ENCODE results near the gene HOXD13.

HOXD13 gene

DNA sequence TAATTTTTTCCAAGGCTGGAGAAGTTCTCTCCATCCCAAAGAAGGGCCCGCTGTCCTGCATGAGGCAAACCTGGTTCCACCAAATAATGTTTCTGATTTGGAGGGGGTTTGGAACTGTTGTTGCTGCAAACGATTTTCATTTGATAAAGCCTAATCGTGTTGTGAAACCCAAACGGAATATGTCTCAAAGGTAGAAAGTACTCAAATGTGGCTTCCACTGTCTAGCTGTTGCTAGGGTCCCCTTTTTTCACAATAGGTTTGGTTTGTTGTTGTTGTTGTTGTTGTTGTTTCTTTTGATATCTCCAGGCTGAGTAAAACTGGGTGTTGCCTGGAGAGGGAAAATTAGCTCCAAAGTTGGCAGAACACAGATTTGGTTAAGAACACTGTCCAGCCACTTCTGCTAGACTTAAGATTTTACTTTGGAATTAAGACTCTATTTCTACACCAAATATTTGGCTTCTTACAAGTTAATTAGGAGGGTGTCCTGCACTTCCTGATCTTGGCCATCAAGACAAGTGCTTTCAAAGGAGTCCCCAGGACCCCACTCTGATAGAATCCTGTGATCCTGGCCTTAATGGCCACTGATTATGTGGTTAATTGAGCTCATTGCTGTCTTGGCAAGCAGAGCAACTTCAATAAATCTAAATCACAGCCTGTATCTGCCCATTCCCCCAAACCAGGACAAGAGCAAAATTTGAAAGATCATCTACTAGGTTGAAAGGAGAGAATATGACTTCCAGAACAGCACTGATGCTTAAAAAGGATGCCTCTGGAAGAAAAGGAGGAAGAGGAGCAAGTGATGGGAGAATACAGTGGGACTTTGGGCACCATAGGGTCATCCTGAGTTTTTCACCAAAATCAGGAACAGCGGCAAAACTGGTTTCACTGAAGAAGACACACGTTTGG lies 3.3 kb upstream of the HOXD13 start:
- Histone ChIP-seq H3F3A (ENCODE audit: insufficient read depth) (no peaks in the 10 kb centered on the region), H3K9ac (ENCODE audit: low read length) (no peak overlapping the region), H3K9me2 (replicated peaks; ENCODE audit: insufficient read depth, low read length) (no peaks in the 10 kb centered on the region), H3K27me3 (ENCODE audit: low read length) (no peaks in the 10 kb centered on the region), H3K4me3 (ENCODE audit: insufficient read depth, low read length, poor library complexity, severe bottlenecking) (no peak overlapping the region), H3K36me3 (ENCODE audit: low read length) (no peaks in the 10 kb centered on the region), H3K9me3 (ENCODE audit: insufficient read depth, low read length) (no peaks in the 10 kb centered on the region), H2AFZ (ENCODE audit: low read depth, low read length, severe bottlenecking) (no peak overlapping the region), H3K79me2 (ENCODE audit: insufficient read depth, low read length) (no peaks in the 10 kb centered on the region), H3K27ac (ENCODE audit: low read depth, low read length) (no peak overlapping the region), H3K4me2 (ENCODE audit: low read depth, low read length, poor library complexity, severe bottlenecking) (no peak overlapping the region), H4K20me1 (ENCODE audit: low read depth, low read length) (no peaks in the 10 kb centered on the region)
- no peak for TF ChIP-seq EZH2phosphoT487 (conservative IDR thresholded peaks at IDR 0.05; ENCODE audit: low read length)
- TF ChIP-seq, protein P1, sequence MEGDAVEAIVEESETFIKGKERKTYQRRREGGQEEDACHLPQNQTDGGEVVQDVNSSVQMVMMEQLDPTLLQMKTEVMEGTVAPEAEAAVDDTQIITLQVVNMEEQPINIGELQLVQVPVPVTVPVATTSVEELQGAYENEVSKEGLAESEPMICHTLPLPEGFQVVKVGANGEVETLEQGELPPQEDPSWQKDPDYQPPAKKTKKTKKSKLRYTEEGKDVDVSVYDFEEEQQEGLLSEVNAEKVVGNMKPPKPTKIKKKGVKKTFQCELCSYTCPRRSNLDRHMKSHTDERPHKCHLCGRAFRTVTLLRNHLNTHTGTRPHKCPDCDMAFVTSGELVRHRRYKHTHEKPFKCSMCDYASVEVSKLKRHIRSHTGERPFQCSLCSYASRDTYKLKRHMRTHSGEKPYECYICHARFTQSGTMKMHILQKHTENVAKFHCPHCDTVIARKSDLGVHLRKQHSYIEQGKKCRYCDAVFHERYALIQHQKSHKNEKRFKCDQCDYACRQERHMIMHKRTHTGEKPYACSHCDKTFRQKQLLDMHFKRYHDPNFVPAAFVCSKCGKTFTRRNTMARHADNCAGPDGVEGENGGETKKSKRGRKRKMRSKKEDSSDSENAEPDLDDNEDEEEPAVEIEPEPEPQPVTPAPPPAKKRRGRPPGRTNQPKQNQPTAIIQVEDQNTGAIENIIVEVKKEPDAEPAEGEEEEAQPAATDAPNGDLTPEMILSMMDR (IDR thresholded peaks at IDR 0.05; ENCODE audit: insufficient read depth, low read length, poor library complexity, severe bottlenecking): no peak

DNA sequence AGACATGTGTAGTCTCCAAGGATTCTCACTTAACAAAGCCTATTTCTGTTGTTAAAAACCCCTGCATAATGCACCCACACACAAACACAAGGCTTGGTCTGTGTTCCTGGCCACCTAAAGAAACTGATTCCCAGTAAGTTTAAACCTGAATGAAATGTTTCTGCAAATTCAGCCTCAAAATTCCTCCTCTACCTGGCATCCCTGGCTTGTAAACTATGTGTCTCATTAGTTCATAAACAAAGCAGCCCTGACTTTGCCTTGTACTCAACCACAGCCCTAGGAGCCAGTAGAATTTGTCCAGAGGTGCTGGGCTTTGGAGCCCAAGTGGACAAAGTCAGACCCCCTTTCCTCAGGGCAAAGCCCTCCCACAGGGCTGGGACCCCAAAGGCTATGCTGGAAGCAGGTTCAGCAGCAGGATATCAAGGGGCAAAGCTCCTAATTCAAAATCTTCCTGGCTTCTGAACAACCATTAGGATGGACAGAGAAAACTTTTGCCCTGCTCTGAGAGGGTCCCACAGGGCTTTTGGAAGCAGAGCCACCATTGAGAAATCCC lies 2.6 kb upstream of the HOXD13 start:
- Histone ChIP-seq H4K20me1 (ENCODE audit: low read depth, low read length) (no peaks in the 10 kb centered on the region), H3K9me3 (ENCODE audit: insufficient read depth, low read length) (no peaks in the 10 kb centered on the region), H2AFZ (ENCODE audit: low read depth, low read length, severe bottlenecking) (no peak overlapping the region), H3K9ac (ENCODE audit: low read length) (no peak overlapping the region), H3K79me2 (ENCODE audit: insufficient read depth, low read length) (no peaks in the 10 kb centered on the region), H3K9me2 (replicated peaks; ENCODE audit: insufficient read depth, low read length) (no peaks in the 10 kb centered on the region), H3K27ac (ENCODE audit: low read depth, low read length) (no peak overlapping the region), H3K4me2 (ENCODE audit: low read depth, low read length, poor library complexity, severe bottlenecking) (no peak overlapping the region), H3K27me3 (ENCODE audit: low read length) (no peaks in the 10 kb centered on the region), H3K4me3 (ENCODE audit: insufficient read depth, low read length, poor library complexity, severe bottlenecking) (no peak overlapping the region), H3K36me3 (ENCODE audit: low read length) (no peaks in the 10 kb centered on the region), H3F3A (ENCODE audit: insufficient read depth) (no peaks in the 10 kb centered on the region)
- TF ChIP-seq EZH2phosphoT487 (conservative IDR thresholded peaks at IDR 0.05; ENCODE audit: low read length): no peak
- TF ChIP-seq, protein P1 (IDR thresholded peaks at IDR 0.05; ENCODE audit: insufficient read depth, low read length, poor library complexity, severe bottlenecking): no peak

DNA sequence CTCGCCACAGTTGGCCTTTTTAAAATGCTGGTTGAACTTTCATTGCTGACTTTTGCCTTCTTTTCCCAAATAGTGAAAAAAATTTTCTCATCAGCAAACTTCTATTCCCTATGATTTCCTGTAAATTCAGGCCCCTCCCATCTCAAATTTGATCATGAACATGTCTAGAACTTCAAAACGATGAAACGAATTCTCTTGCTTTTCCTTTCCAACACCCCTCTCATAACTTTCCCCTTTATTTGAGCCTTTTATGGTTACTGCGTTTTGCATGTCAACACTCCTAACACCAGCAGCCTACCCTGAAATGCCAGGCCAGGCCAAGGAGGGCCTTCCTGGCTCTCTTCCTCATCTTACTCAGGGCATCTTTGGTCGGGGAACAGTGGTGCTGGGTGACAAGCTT lies 1.7 kb upstream of the HOXD13 start:
- TF ChIP-seq, protein P1 (IDR thresholded peaks at IDR 0.05; ENCODE audit: insufficient read depth, low read length, poor library complexity, severe bottlenecking): no peak
- no peak for TF ChIP-seq EZH2phosphoT487 (conservative IDR thresholded peaks at IDR 0.05; ENCODE audit: low read length)
- no peak overlapping the region for H3K4me3 ChIP-seq (ENCODE audit: insufficient read depth, low read length, poor library complexity, severe bottlenecking)
- H3K27me3 ChIP-seq (ENCODE audit: low read length): no peaks in the 10 kb centered on the region
- H3K9ac ChIP-seq (ENCODE audit: low read length): no peak overlapping the region
- H3K9me3 ChIP-seq (ENCODE audit: insufficient read depth, low read length): no peaks in the 10 kb centered on the region
- H3K4me2 ChIP-seq (ENCODE audit: low read depth, low read length, poor library complexity, severe bottlenecking): no peak overlapping the region
- H3K36me3 ChIP-seq (ENCODE audit: low read length): no peaks in the 10 kb centered on the region
- no peaks in the 10 kb centered on the region for H4K20me1 ChIP-seq (ENCODE audit: low read depth, low read length)
- H3K9me2 ChIP-seq (replicated peaks; ENCODE audit: insufficient read depth, low read length): no peaks in the 10 kb centered on the region
- no peaks in the 10 kb centered on the region for H3F3A ChIP-seq (ENCODE audit: insufficient read depth)
- H2AFZ ChIP-seq (ENCODE audit: low read depth, low read length, severe bottlenecking): no peak overlapping the region
- no peaks in the 10 kb centered on the region for H3K79me2 ChIP-seq (ENCODE audit: insufficient read depth, low read length)
- H3K27ac ChIP-seq (ENCODE audit: low read depth, low read length): no peak overlapping the region
